DMS53 treated with DMSO at 0.1 percent for 48 hours (cell line): ENCODE data around the gene ARID1B.
A peak's percentile ranks its signal among the peaks of the same experiment; 100 is the strongest.
"Not testable (repeated sequence)": the region's sequence is repeated elsewhere in the genome, so short reads cannot be mapped to it uniquely, and the experiment has no call there.

Source experiments
- DNase-seq: peaks from one replicate; lab custom pipeline; 2025; ENCODE audit not compliant: unreplicated experiment; lab: John Stamatoyannopoulos, UW

Gene ARID1B

DNA sequence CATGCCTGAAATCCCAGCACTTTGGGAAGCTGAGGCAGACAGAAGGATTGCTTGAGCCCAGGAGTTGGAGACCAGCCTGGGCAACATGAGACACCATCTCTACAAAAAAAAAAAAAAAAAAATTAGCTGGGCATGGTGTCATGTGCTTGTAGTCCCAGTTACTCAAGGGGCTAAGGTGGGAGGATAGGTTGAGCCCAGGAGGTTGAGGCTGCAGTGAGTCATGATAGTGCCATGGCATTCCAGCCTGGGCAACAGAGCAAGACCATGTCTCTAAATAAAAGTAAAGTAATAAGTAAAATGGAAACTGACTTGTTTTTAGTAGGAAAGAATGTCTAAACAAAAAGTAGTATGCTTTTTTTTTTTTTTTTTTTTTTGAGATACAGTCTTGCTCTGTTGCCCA, 240.7 kb downstream of the ARID1B start:
- DNase-seq: no peak

DNA sequence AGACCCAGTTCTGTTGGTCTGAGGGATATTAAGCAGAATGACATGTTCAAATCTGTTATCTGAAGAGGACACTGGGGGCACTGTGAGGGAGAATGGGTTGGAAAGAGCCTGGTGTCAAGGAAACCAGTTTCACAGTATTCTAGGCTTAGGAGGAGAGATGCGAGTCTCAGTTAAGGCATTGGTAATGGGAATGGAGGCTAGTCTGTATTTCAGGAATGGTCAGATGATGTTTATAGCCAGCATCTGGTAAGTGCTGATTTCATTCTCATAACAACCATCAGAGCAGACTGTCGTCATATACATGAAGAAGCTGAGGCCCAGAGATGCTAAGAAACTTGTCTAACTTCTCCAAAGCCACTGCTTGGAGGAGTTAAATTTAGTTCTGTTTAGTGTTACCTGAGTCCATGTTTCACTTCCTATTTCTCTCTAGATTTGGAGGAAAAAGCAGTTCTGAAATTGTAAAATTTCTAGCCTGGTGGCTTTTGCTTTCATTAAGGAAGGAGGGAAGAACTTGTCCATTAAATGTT, 242.0 kb downstream of the ARID1B start:
- DNase-seq: no peak

DNA sequence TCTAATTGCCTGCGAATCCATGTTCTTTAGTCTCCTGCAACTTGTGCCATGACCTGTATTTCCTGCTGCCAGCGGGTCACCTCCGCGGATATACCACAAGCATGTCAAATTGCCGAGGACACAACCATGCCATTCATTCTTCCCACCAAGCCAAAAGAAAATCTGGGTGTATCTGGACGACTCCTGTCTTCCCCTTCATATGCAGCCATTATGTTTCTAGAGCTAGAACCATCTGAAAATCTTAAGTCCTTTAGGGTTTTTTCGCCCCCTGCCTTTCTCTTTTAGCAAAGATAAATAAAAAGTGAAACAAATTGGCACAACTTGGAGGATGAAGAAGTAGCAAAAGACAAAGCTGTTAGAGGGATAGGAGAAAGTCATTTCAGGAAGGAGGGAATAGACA, 242.6 kb downstream of the ARID1B start:
- DNase-seq: no peak

DNA sequence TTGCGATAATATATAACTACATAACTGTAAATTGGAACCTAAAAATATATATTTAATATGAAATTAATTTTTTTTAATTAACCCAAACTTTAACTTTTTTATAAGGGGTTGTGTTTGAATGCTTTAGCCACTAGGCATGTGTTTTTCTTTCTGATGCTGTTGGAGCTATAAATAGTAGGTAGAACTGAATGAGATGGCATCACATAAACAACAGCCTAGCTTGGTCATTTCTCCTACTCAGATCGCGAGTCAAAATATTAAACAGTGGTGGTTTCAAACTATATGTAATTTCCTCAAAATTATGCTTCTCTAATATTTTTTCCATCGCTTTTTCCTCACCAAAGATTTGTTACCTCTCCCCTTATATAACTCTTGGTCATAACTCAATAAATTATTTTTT, 243.2 kb downstream of the ARID1B start:
- DNase-seq: no peak

DNA sequence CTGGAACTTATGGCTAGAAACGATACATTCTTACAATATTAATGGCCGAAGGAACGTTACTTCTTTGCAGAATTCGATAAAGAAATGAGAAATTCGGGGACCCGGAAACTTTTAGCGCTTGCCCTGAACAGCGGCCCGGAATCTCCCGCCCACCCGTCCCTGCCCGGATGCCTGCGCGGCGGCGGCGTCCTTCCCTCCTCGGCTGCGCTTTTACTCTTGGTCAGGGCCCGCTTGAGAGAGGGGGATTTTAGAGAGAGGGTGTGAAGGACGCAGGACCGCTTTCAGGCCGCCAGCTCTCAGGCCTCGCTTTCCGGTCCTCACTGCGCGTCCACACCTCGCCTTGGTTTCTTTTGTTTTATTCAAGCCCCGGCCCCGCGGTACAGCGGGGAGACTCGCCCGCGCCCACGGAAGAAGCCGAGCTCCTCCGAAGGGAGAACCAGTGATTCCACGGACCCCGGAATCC, 243.7 kb downstream of the ARID1B start:
- peak; percentile 14 for DNase-seq

DNA sequence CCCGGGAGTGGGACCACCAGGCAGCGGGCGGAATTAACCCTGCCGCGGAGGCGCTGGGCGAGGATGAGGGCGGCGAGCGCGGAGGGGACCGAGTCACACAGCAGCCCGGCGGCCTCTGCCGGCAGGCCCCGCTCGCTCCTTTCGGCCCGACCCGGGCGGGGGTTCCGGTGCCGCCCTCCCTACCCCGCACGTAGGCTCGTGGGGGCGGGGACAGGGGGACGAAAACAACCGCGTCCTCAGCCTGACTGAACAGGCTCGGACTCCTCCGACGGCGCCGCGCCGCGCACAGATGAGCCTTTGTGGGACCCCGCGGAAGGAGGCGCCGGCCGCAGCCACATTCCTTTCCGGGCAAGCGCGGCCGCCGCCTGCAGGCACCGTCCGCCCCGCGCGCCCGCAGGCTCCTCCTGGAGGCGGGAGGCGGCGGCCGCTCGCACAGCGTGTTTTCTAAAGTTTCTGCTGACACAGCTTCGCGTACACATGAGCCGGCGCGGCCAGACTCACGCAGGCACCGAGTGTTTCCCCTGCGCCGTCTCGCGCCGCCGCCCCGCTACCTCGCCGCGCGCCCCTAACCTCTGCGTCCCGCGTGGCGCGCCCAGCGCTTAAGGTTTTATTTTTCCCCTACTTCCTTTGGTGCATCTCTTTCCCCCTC, 244.3 kb downstream of the ARID1B start:
- DNase-seq: peak; percentile 39

DNA sequence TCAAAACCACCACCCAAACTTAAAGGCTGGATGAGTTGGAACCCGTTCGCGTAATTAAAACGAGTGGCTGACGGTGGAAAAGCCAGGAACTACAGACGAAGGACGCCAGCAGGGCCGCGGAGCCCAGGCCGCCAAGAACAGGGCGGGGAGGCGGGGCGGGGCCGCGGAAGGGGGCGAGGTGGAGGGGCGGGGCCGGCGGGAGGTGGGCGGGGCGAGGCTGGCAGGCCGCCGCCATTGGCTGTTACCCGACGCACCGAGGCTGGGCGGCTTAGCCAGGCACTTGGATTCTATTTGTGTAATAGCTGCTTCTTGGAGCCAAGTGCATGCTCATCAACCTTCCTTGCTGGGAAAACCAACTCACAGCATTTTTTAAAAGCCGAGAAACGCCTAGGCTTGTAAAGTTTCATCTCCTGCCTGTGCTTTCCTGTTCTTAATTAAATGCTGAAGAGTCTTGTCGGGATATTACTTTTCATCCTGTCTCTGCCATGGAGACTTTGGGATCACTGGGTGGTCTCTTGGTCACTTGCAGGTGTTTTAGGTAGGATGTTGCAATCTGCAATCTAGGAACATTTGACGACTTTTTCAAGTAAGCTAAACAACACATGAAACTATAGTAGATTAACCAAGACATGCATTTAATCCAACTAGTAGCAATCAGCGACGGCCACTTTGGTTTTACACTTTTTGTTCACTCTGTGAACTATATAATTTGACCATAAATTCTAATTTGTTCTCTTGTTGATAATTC, 245.0 kb downstream of the ARID1B start:
- DNase-seq: peak; percentile 53

DNA sequence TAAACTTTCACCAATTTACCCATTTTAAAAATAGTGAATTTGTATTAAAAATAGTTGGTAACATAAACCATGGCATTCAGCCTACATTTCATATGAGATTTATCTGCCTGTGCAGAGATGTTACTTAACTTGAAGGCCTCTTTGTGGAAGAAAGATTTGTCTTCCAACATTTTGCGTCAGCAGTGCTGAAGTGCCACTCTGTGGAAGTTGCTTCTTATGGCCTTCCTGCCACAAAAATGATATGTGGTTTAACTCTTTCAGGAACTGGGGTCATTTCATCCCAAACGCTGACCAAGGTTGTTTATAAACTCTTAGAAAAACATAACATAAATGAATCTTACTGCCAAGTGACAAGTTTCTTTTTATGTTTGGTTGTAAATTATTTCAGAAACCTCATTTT, 246.8 kb downstream of the ARID1B start:
- no peak for DNase-seq

DNA sequence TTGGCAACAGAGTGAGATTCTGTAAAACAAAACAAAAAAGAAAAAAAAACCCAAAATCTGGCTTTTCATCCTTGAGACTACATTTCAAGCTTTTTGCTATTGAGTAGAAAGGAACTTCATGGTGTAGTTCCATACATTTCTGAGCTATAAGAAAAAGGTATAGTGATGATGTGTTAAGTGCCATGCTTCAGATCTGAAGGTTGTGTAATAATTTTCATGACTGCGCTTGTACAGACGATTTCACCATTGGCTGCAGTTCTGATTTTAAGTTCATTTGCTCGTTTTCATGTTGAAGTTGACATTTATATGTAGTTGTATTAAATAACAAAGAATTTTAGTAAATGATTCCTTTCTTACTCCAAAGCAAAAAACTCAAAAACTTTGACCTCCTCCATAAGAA, 247.6 kb downstream of the ARID1B start:
- no peak for DNase-seq

DNA sequence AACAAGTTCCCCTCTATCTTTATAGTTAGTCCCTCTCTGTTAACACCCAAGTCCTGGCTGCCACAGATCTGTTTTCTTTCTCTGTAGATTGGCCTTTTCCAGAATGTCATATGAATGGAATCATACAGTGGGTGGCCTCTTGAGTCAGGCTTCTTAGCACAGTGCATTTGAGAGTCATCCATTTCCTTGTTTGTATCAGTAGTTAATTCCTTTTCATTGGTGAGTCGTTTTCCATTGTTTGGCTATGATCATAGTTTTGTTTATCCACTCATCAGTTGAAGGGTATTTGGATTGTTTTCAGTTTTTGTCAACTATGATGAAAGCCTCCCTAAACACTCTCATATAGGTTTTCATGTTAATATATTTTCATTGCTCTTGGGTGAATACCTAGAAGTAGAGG, 248.3 kb downstream of the ARID1B start:
- no peak for DNase-seq

DNA sequence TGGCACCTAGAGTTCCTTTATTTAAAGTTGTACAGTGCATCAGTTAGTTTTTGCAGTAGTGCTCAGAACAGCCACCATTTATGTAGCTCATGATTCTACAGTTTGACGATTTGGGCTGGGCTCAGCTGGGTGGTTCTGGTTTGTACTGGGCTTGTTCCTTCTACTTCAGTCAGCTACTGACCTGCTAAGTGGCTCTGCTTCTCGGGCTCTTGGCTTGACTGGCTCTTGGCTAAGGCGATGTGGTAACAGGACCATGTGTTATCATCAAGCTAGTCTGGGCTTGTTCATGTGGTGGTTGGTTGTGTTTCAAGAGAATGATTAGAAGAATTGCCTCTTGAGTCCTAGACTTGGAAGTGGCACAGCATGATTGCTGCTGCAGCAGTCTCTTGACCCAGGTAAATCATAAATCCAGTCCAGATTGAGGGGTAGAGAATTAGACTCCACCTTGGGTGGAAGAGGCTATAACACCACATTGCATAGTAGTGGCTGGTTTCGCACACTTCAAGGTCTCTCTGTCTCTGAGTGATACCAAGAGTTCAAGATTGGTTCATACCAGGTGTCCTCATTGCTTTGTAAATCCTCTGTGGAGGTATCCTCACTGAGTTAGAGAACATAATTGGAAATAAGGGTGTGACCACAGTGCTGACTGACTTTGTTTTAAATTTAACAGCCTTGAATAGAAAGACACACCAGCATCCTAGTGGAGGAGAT, 253.0 kb downstream of the ARID1B start:
- no peak for DNase-seq

DNA sequence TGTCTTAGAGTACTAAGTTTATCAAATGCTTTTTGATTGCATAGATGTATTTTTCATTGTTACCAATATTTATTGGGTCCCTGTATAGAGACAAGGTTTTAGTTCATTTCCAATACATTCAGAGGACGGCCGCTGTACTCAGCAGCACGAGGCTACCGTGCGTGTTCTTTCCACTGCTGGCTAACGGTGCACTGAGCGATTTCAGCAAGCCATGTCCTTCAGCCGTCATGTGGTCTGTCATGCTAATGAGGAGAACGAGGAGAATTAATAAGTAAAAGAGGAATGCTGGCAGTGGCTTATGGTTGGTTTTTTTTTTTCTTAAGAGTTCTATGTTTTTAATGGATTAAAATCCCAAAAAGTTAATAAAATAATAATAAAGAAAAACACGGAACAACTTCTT, 253.6 kb downstream of the ARID1B start:
- no peak for DNase-seq

DNA sequence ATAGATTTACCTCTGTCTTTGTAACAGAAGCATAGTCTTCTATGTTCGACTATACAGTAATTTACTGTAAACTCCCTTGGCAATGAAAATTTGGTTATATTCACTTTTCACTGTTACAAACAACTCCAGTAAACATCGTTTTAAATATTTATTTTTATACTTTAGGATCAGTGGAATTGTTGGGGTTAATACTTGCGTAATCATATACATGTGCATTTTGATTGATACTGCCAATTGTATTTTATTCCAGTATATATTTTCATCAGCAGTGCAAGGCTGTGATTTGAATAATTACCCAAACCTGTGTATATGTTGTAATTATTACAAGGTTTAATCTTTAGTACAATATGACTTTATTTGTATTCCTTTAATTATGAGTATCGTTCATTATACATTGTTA, 255.7 kb downstream of the ARID1B start:
- no peak for DNase-seq

DNA sequence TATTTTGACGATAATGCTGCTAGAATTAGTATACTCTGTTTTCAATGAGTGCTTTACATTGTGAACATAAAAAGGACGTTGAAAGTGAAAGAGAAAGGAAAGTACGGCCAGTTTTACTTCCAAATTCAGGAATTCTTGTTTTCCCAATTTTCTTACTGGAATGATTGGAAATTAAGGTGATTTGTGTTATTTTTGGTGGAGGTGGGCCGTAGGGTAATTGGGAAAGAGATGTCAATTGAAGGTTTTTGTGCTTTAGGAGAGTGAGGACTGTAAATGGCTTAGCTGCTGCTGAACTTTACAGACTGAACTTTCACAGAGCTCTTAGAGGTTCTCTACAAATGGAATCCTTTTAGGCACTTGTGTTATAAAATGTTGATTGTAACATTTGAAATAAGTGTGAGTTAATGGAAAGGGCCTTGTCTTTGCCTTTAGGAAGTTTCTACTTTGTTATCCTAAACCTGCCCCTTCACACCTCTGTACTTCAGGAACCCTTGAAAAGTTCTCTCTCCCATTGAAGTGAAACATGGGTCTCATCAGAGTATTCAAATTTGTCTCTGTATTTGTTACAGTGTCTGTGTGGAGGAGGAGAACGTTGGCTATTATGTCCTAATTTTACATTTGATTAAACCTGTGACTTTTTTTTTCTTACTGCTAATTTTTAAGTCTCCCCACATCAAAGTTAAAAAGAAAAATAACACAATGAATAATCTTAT, 256.4 kb downstream of the ARID1B start:
- DNase-seq: no peak

DNA sequence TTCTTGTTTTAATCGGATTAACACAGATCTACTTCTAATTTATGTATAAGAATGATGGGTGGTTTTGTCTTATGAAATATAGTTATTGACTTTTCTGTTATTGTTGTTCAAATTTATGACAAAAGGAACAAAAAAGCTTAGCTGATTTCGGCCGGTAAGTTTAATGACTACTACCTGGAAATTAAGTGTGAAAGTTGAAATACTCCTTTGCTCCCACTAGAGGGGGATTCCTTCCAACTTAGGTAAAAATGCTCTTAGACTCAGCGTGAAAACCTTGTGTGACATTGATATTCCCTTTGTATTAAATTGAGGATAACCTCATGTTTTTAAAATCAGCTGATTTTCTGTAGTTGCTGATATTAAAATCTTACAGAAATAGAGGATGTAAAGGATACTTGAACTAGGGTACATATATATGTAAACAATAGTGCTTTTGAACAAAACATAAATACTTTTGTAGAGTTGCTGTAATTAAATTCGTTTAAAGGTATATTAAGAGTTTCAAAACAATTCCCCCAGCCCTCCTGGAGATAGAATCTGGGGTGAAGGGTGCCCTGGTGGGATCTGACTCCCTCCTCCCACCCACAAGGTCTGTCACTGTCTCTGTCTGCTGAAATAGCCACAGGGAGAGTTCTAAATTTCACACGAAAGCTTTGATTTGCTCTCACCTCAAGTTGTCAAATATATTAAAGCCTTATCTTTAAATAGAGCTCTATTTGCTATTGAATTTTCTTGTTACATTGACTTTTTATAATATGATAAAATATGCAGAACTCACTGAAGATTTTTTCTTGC, 257.5 kb downstream of the ARID1B start:
- DNase-seq: peak; percentile 29

DNA sequence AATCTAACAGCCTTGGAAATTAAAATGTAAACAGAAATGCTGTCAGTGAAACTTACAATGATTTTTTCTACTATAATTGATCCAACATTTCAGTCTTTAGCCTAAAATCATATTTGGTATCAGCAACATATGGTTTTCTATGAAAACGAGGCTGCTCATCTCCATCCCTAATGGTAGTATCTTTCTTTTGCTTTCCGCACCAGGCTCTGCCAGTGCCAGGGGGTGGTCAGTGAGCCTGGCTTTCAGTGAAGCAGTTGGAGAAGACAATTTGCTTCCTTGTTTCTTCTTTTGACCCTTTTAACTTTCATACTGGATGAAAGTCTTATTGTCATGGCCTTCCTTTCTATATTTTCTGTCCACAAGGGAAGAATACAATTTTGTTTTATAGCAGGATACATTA, 258.4 kb downstream of the ARID1B start:
- no peak for DNase-seq

DNA sequence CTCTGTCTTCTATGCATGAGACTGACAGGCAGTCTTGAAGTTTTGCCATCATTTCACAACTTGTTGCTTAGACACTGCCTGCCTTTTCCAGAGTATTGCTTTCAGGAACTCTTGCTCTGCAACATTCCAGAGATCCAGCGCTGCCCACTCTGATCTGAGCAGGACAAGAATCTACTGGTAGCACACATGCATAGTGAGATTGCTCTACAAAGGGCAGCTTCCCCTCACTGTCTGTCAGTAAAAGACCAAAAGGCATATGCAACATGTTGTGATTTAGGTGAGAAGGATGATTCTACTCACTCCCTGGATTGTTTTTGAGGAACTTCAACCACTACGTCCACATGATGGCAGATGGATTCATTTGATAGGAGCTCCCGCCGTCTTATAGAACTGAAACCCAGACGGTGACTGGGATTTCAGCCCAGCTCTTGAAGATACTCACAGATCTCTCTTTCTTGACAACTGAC, 259.1 kb downstream of the ARID1B start:
- DNase-seq: no peak

DNA sequence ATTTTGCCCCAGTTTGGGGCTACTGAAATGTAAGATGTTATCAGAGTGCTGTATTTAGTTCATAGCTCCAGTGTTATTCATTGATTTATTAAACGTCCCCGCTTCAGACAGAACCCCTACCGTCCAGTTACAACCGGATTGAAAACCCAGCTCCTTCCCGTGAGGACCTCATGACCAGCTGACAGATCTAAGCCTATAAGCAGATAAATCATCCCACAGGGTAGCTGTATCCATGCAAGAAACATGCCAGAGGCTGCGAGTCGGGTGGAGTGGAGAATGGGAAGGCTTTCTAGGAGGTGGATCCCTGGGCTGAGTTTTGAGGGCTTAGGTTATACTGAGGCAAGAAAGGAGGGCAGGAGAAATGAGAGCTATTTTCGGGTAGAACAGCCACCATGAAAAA, 260.0 kb downstream of the ARID1B start:
- no peak for DNase-seq

DNA sequence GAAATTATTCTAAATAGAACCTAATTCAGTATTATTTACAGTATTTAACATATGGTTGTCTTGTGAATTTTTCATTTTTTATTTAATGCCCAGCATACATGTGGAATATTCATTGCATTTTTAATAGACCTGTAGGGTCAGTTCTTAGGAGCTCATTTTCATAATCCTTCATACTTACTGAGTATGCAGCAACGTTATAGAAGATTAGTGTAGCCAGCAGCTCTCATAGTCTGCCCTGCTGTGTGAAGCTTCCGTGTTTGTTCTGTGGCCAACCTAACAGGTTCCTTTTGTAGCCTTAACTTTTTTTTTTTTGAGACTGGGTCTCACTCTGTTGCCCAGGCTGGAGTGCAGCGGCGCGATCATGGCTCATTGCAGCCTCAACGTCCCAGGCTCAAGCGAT, 261.4 kb downstream of the ARID1B start:
- no peak for DNase-seq

DNA sequence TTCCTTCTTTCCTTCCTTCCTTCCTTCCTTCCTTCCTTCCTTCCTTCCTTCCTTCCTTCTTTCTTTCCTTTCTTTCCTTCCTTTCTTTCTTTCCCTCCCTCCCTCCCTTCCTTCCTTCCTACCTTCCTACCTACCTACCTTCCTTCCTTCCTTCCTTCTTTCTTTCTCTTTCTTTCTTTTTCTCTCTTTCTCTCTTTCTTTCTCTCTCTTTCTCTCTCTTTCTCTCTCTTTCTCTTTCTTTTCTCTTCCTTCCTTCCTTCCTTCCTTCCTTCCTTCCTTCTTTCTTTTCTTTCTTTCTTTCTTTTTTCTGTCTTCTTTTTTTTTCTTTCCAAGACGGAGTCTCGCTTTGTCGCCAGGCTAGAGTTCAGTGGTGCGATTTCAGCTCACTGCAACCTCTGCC, 262.5 kb downstream of the ARID1B start:
- DNase-seq: not testable (repeated sequence)
